Hippocampal formation (tissue), 2 donors: ENCODE data around the gene NOXA1.
A peak's percentile ranks its signal among the peaks of the same experiment; 100 is the strongest.

ENCODE experiments used
- DNase-seq, 2 donors: peaks; one replicate each; lab custom pipeline; 2025; lab: John Stamatoyannopoulos, UW

NOXA1 gene

GRCh38 chr9:137482094-137482781, 59.0 kb downstream of the NOXA1 start:
- DNase-seq = peak in 1 of 2 donors; percentile 21
